Measurements from ENCODE around the gene UGT8.

- no peak for TF ChIP-seq POLR2A (IDR thresholded peaks at IDR 0.05)
- TF ChIP-seq POLR2AphosphoS5 (IDR thresholded peaks at IDR 0.05) = no peak
- TF ChIP-seq CTCF (IDR thresholded peaks at IDR 0.05) = no peak
- no peak for TF ChIP-seq EP300 (IDR thresholded peaks at IDR 0.05)
Measured at GRCh38 chr4:114642173-114642780, 43.7 kb downstream of the UGT8 start.
